OCI-LY1 (cell line): Measurements from ENCODE around the gene SLC7A14.

ENCODE experiments used
- H2AFZ ChIP-seq: fragments of 200-600 bp; sonication (generic), shearing (Covaris generic); 2 replicates; pipeline ENCODE4 v1.6.0; 2014; ENCODE audit warnings: antibody characterized with exemption, mild to moderate bottlenecking, low read length
- H3F3A ChIP-seq: fragments of 200-600 bp; sonication (generic), shearing (Covaris generic); 2 replicates; pipeline ENCODE4 v1.6.0; 2014; ENCODE audit warnings: mild to moderate bottlenecking, antibody characterized with exemption, low read length, moderate library complexity; ENCODE audit not compliant: insufficient read depth
- H3K27ac ChIP-seq: fragments of 200-600 bp; sonication (generic); 2 replicates; pipeline ENCODE4 v1.5.1; 2014; ENCODE audit warnings: low read length, mixed run types, mild to moderate bottlenecking, low read depth; ENCODE audit not compliant: poor library complexity, severe bottlenecking
- H3K27me3 ChIP-seq: fragments of 200-600 bp; sonication (generic); 2 replicates; pipeline ENCODE4 v1.6.0; 2014; ENCODE audit warnings: antibody characterized with exemption, mild to moderate bottlenecking, low read length, moderate library complexity; ENCODE audit not compliant: insufficient read depth
- H3K36me3 ChIP-seq: fragments of 200-600 bp; sonication (generic); 2 replicates; pipeline ENCODE4 v1.6.1; 2014; ENCODE audit warnings: mild to moderate bottlenecking, antibody characterized with exemption, low read length, moderate library complexity, mixed read lengths; ENCODE audit not compliant: insufficient read depth
- H3K4me1 ChIP-seq: fragments of 200-600 bp; sonication (generic); 2 replicates; pipeline ENCODE4 v1.5.1; 2014; ENCODE audit warnings: mild to moderate bottlenecking, low read length, moderate library complexity; ENCODE audit not compliant: insufficient read depth, severe bottlenecking
- H3K4me2 ChIP-seq: fragments of 200-600 bp; sonication (generic), shearing (Covaris generic); 2 replicates; pipeline ENCODE4 v1.6.1; 2014; ENCODE audit warnings: low read length
- H3K4me3 ChIP-seq: fragments of 200-600 bp; sonication (generic); 2 replicates; pipeline ENCODE4 v1.5.1; 2014; ENCODE audit warnings: low read length, low read depth, mild to moderate bottlenecking, mixed read lengths; ENCODE audit not compliant: poor library complexity, severe bottlenecking
- H3K79me2 ChIP-seq: fragments of 200-600 bp; shearing (Covaris generic); 2 replicates; pipeline ENCODE4 v1.6.1; 2016; ENCODE audit warnings: mixed run types, low read length, mixed read lengths; ENCODE audit not compliant: insufficient read depth
- H3K9ac ChIP-seq: fragments of 200-600 bp; sonication (generic), shearing (Covaris generic); 2 replicates; pipeline ENCODE4 v1.6.1; 2014; ENCODE audit warnings: mild to moderate bottlenecking, low read length, mixed read lengths
- H3K9me2 ChIP-seq: fragments of 200-600 bp; sonication (generic), shearing (Covaris generic); 2 replicates; pipeline ENCODE4 v1.6.1; 2014; ENCODE audit warnings: low read depth, mild to moderate bottlenecking, low read length, mixed read lengths
- H3K9me3 ChIP-seq: fragments of 200-600 bp; shearing (Covaris generic); 2 replicates; pipeline ENCODE4 v1.6.1; 2014; ENCODE audit warnings: low read length, mixed read lengths
- H4K20me1 ChIP-seq: fragments of 200-600 bp; sonication (generic), shearing (Covaris generic); 2 replicates; pipeline ENCODE4 v1.6.0; 2016; ENCODE audit warnings: mild to moderate bottlenecking, low read length; ENCODE audit not compliant: insufficient read depth
- EZH2 ChIP-seq: fragments of 200-600 bp; sonication (generic), shearing (Covaris generic); IDR thresholded peaks from 2 replicates; pipeline ENCODE4 v1.8.0; 2017; ENCODE audit warnings: borderline replicate concordance, mixed run types, mild to moderate bottlenecking, antibody characterized with exemption, low read length, moderate library complexity, mixed read lengths
- TF ChIP-seq, protein P1 (sequence below): fragments of 200-600 bp; sonication (generic), shearing (Covaris generic); IDR thresholded peaks from 2 replicates; pipeline ENCODE4 v1.5.1; 2017; ENCODE audit warnings: mild to moderate bottlenecking, antibody characterized with exemption, low read length, moderate library complexity, mixed read lengths

SLC7A14 gene

DNA sequence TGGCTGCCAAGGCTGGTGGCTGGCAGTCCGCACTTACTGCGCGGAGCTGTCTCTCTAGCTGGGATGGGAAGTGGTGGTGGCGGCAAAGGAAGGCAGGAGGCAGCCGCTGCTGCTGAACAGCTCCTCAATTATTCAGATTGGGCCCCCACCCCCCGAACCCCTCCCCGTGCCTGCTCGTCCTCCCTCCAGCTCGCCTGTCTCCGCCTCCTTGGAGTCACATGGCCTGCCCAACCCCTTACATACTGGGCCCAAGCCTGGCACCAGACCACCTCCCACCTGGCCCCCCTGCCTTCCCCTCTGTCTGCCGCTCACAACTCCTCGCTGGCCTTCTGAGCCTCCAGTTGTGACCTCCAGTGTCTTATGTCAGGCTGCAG lies at the start of gene SLC7A14:
Gene SLC7A14, minus strand, starts transcription at position 139 of the 374 bp plus-strand sequence. CDS start 59,139 bp downstream, outside the sequence.
- no peak within 1 kb of the TSS for H3K9ac ChIP-seq
- no peak within 1 kb of the TSS for H3K4me3 ChIP-seq
- no peaks in the 10 kb centered on the region for H3K9me3 ChIP-seq
- no peak within 1 kb of the TSS for H2AFZ ChIP-seq
- no peaks in the 10 kb centered on the region for H3F3A ChIP-seq
- no peaks in the 10 kb centered on the region for H3K9me2 ChIP-seq
- no peaks in the 10 kb centered on the region for H3K36me3 ChIP-seq
- no peaks in the 10 kb centered on the region for H3K79me2 ChIP-seq
- TF ChIP-seq, protein P1, sequence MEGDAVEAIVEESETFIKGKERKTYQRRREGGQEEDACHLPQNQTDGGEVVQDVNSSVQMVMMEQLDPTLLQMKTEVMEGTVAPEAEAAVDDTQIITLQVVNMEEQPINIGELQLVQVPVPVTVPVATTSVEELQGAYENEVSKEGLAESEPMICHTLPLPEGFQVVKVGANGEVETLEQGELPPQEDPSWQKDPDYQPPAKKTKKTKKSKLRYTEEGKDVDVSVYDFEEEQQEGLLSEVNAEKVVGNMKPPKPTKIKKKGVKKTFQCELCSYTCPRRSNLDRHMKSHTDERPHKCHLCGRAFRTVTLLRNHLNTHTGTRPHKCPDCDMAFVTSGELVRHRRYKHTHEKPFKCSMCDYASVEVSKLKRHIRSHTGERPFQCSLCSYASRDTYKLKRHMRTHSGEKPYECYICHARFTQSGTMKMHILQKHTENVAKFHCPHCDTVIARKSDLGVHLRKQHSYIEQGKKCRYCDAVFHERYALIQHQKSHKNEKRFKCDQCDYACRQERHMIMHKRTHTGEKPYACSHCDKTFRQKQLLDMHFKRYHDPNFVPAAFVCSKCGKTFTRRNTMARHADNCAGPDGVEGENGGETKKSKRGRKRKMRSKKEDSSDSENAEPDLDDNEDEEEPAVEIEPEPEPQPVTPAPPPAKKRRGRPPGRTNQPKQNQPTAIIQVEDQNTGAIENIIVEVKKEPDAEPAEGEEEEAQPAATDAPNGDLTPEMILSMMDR, result no peak
- TF ChIP-seq EZH2, result no peak
- H3K27me3 ChIP-seq, result no peaks in the 10 kb centered on the region
- H4K20me1 ChIP-seq, result no peaks in the 10 kb centered on the region
- H3K27ac ChIP-seq, result no peak within 1 kb of the TSS
- H3K4me2 ChIP-seq, result no peak within 1 kb of the TSS
- no peaks in the 10 kb centered on the region for H3K4me1 ChIP-seq

DNA sequence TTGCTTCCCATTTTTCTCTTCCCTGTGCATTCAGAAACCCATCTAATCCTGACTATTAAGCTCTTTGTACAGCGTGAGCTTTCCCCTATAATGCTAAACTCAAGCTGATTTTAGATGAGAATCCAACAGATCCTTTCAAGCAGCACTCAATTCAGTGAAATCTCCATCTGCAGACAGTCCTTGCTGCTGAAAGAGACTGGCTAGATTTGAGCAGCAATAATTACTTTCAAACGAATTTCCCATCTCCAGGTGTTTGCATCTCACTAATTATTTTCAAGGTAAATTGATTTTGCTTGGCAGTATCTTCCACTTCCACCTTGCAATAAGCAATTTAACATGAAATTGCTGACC lies 49.5 kb upstream of the SLC7A14 start:
- Histone ChIP-seq H3K4me2 (no peak overlapping the region), H3K27me3 (no peaks in the 10 kb centered on the region), H3K9me2 (no peaks in the 10 kb centered on the region)

DNA sequence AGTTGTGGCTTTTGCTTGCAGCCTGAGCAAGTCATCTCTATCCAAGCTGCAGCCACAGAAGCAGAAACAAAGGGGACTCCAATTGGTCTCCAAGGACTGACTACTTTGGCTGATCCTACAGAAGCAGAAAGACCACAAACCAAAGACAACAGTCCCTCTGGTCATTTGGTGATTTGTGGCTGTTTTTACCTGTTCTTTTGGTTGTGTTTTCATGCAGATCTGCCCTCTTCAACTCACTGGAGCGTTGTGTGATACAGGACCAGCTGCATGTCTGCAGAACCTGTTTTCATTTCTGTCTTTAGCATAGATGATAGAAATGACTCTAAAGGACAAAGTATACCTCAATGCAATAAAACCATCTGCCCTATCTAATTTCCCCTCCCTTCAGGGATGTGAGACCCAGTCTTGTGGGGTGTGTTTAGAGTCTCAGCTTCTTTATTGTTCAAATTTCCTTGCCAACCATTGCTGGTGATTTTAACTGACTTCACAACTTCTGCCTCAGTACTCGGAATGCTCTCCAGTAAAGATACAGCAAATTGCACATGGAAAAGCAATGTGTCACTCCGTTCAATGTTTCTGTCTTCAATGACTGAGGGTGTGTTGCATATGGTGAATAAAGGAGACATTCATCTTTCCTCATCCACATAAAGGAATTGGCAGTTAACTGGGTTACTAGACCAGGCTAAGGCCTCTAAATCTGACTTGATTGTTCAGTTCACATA lies 48.9 kb upstream of the SLC7A14 start:
- no peak overlapping the region for H3K4me3 ChIP-seq
- H4K20me1 ChIP-seq, result no peaks in the 10 kb centered on the region
- no peak overlapping the region for H3K9ac ChIP-seq
- no peaks in the 10 kb centered on the region for H3K36me3 ChIP-seq
- no peaks in the 10 kb centered on the region for H3K4me1 ChIP-seq
- H3K4me2 ChIP-seq, result no peak overlapping the region
- no peaks in the 10 kb centered on the region for H3F3A ChIP-seq
- no peak overlapping the region for H3K27ac ChIP-seq
- H3K79me2 ChIP-seq, result no peaks in the 10 kb centered on the region
- no peak overlapping the region for H2AFZ ChIP-seq
- H3K9me2 ChIP-seq, result no peaks in the 10 kb centered on the region
- no peak for TF ChIP-seq EZH2
- TF ChIP-seq, protein P1, result no peak
- no peaks in the 10 kb centered on the region for H3K9me3 ChIP-seq
- H3K27me3 ChIP-seq, result no peaks in the 10 kb centered on the region

More for the DNA sequence above, 49.5 kb upstream of the SLC7A14 start:
- H3K36me3 ChIP-seq, result no peaks in the 10 kb centered on the region
- no peaks in the 10 kb centered on the region for H3K4me1 ChIP-seq
- no peaks in the 10 kb centered on the region for H3K9me3 ChIP-seq
- H2AFZ ChIP-seq, result no peak overlapping the region
- H3F3A ChIP-seq, result no peaks in the 10 kb centered on the region
- no peaks in the 10 kb centered on the region for H4K20me1 ChIP-seq
- no peaks in the 10 kb centered on the region for H3K79me2 ChIP-seq
- H3K4me3 ChIP-seq, result no peak overlapping the region
- H3K9ac ChIP-seq, result no peak overlapping the region
- H3K27ac ChIP-seq, result no peak overlapping the region
- TF ChIP-seq EZH2, result no peak
- TF ChIP-seq, protein P1, result no peak
